CD4-positive, CD25-positive, alpha-beta regulatory T cell (primary cell): ENCODE measurements around the gene MTA3. TPM values are rescaled to one million over a fixed set of nuclear protein-coding genes. Genes with fewer than 3 reads are reported as not detected.
A peak's percentile ranks its signal among the peaks of the same experiment; 100 is the strongest.

Experiments
- ATAC-seq, 2 donors: fragments of 150-1000 bp; cut with Tn5 transposase; one replicate each; pipeline ENCODE4 v1.10.0; 2021; ENCODE audit warnings: low read depth in 2 of 2, moderate number of reproducible peaks in 2 of 2, moderate library complexity in 1 of 2
- DNase-seq, 3 donors: peaks; one replicate each; pipeline versions ENCODE4 v3.0.0 to v3.0.0-alpha.2; 2012 to 2022; ENCODE audit warnings: mixed read lengths in 1 of 3
- H3K27ac ChIP-seq: one replicate; pipeline ENCODE4 v1.7.0; 2013; ENCODE audit warnings: mild to moderate bottlenecking, low read length; ENCODE audit not compliant: insufficient read depth, poor library complexity, severe bottlenecking
- H3K27me3 ChIP-seq: one replicate; pipeline ENCODE4 v1.7.0; 2013; ENCODE audit warnings: low read length; ENCODE audit not compliant: control insufficient read depth, insufficient read depth
- H3K36me3 ChIP-seq: one replicate; pipeline ENCODE4 v1.7.0; 2013; ENCODE audit warnings: mild to moderate bottlenecking, low read length, moderate library complexity; ENCODE audit not compliant: control insufficient read depth, insufficient read depth
- H3K4me1 ChIP-seq: 2 replicates; pipeline ENCODE4 v1.7.0; 2013; ENCODE audit warnings: mild to moderate bottlenecking, low read length; ENCODE audit not compliant: insufficient read depth, control insufficient read depth, poor library complexity, severe bottlenecking
- H3K4me3 ChIP-seq: one replicate; pipeline ENCODE4 v1.7.0; 2013; ENCODE audit warnings: low read depth, mild to moderate bottlenecking, low read length, moderate library complexity
- H3K9me3 ChIP-seq, 2 experiments: 1 replicate in 1 of 2; 2 replicates in 1 of 2; pipeline ENCODE4 v1.7.0; 2013; ENCODE audit warnings: low read length in 2 of 2, mild to moderate bottlenecking in 1 of 2, moderate library complexity in 1 of 2; ENCODE audit not compliant: control insufficient read depth in 2 of 2
- H3K27ac Mint-ChIP-seq, 3 donors: one replicate each; pipeline ENCODE4 v1.8.0; 2020 to 2022; ENCODE audit warnings: mild to moderate bottlenecking in 3 of 3, mixed read lengths in 3 of 3, moderate library complexity in 2 of 3
- H3K27me3 Mint-ChIP-seq: one replicate; pipeline ENCODE4 v1.8.0; 2022; ENCODE audit warnings: mild to moderate bottlenecking, mixed read lengths
- H3K36me3 Mint-ChIP-seq: one replicate; pipeline ENCODE4 v1.8.0; 2020; ENCODE audit warnings: mixed read lengths
- H3K4me1 Mint-ChIP-seq, 4 donors: one replicate each; pipeline ENCODE4 v1.8.0; 2020 to 2022; ENCODE audit warnings: mixed read lengths in 4 of 4, mild to moderate bottlenecking in 1 of 4
- H3K4me3 Mint-ChIP-seq, 4 donors: one replicate each; pipeline ENCODE4 v1.8.0; 2020 to 2022; ENCODE audit warnings: mild to moderate bottlenecking in 4 of 4, mixed read lengths in 4 of 4, moderate library complexity in 3 of 4
- H3K9me3 Mint-ChIP-seq, 7 donors: one replicate each; pipeline ENCODE4 v1.8.0; 2020 to 2022; ENCODE audit warnings: mixed read lengths in 7 of 7, mild to moderate bottlenecking in 3 of 7, moderate library complexity in 2 of 7
- polyA plus RNA-seq, 4 donors: library from polyadenylated mRNA; unstranded; fragments of 300-500 nt; fragmentation: Illumina TruSeq; gene quantifications; one replicate each; pipeline ENCODE4 v1.2.3, GENCODE V29; 2021
- total RNA-seq: library from RNA; stranded (reverse); gene quantifications from one replicate; pipeline ENCODE4 v1.2.3, GENCODE V29; 2022

Gene MTA3
- total and polyA plus RNA-seq, 5 donors from 2014 or later = 7.7 to 20.4 (median 9.4) TPM

GRCh38 chr2:42777883-42778805 is 209.7 kb downstream of the MTA3 start:
- no peaks in the 10 kb centered on the region for H3K36me3 ChIP-seq
- H3K4me1 Mint-ChIP-seq = peaks cover 0 to 19% (median 7%) of the 10 kb centered on the region in 4 donors
- no peak overlapping the region for H3K4me3 ChIP-seq
- H3K27me3 ChIP-seq = no peaks in the 10 kb centered on the region
- DNase-seq (no peak), ATAC-seq (no peak)
- no peak overlapping the region for H3K27ac ChIP-seq
- H3K4me3 Mint-ChIP-seq = no peak overlapping the region
- peaks cover 5% of the 10 kb centered on the region for H3K27me3 Mint-ChIP-seq
- H3K4me1 ChIP-seq = no peaks in the 10 kb centered on the region
- H3K9me3 Mint-ChIP-seq = peaks cover 0 to 5% (median 2%) of the 10 kb centered on the region in 7 donors
- H3K9me3 ChIP-seq = no peaks in the 10 kb centered on the region
- peak overlapping the region in 1 of 3 donors; percentile 29 for H3K27ac Mint-ChIP-seq
- H3K36me3 Mint-ChIP-seq = peaks cover 4% of the 10 kb centered on the region

- H3K4me3 Mint-ChIP-seq = no peak overlapping the region
- no peak for ATAC-seq
- H3K27ac ChIP-seq = no peak overlapping the region
Measured at GRCh38 chr2:42781181-42781580, 212.7 kb downstream of the MTA3 start.

GRCh38 chr2:42783511-42783910 is 215.1 kb downstream of the MTA3 start:
- H3K27me3 ChIP-seq = no peaks in the 10 kb centered on the region
- no peaks in the 10 kb centered on the region for H3K4me1 ChIP-seq
- Mint-ChIP-seq H3K27ac (no peak overlapping the region), H3K36me3 (peaks cover 4% of the 10 kb centered on the region), H3K27me3 (peaks cover 12% of the 10 kb centered on the region), H3K4me3 (no peak overlapping the region), H3K9me3 (peaks cover 0 to 2% (median 0%) of the 10 kb centered on the region in 7 donors), H3K4me1 (no peaks in the 10 kb centered on the region)
- no peak overlapping the region for H3K27ac ChIP-seq
- H3K36me3 ChIP-seq = no peaks in the 10 kb centered on the region
- H3K9me3 ChIP-seq = no peaks in the 10 kb centered on the region
- no peak for ATAC-seq
- no peak overlapping the region for H3K4me3 ChIP-seq
- no peak for DNase-seq

More at GRCh38 chr2:42781181-42781580, 212.7 kb downstream of the MTA3 start:
- no peaks in the 10 kb centered on the region for H3K27me3 ChIP-seq
- H3K27ac Mint-ChIP-seq = no peak overlapping the region
- H3K36me3 Mint-ChIP-seq = peaks cover 4% of the 10 kb centered on the region
- no peaks in the 10 kb centered on the region for H3K4me1 ChIP-seq
- peaks cover 0 to 5% (median 0%) of the 10 kb centered on the region in 7 donors for H3K9me3 Mint-ChIP-seq
- peaks cover 0 to 9% (median 1%) of the 10 kb centered on the region in 4 donors for H3K4me1 Mint-ChIP-seq
- H3K9me3 ChIP-seq = no peaks in the 10 kb centered on the region
- no peak overlapping the region for H3K4me3 ChIP-seq
- H3K36me3 ChIP-seq = no peaks in the 10 kb centered on the region
- H3K27me3 Mint-ChIP-seq = peaks cover 6% of the 10 kb centered on the region
- no peak for DNase-seq

DNA sequence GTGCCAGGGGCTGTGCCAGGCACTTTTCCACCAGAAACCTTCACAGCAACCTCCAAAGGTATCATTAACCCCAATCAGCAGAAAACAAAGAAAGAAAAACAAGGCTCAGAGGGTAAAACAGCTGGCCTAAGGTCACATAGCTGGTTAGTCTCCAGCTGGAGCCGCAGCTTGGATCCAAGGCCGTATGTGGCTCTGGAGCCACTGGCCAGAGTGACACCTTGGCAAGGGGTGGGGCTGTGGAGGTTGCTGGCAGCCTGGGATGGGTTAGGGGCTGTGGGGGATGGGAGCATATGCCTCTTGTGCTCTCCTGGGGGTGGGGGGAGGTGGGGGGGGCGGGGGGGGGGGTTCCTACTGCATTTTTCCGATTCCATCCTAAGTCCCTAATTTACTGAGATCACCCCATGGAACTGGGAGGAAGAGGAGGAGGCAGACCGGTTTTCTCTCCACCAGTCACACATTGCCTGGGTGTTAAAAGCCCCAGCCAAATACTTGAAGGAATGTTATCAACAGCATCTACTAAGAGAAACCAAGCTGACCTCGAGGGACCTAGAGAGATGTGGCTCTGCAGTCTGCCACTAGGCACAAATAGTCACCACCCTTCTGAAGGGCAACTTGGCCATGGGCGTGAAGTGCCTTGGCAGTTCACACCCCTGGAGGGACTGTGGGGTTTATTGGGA is 215.9 kb downstream of the MTA3 start:
- no peak overlapping the region for H3K27ac Mint-ChIP-seq
- H3K4me1 ChIP-seq = no peaks in the 10 kb centered on the region
- DNase-seq (no peak), ATAC-seq (no peak)
- no peaks in the 10 kb centered on the region for H3K27me3 ChIP-seq
- peaks cover 4% of the 10 kb centered on the region for H3K36me3 Mint-ChIP-seq
- H3K4me1 Mint-ChIP-seq = no peaks in the 10 kb centered on the region
- H3K27ac ChIP-seq = no peak overlapping the region
- no peaks in the 10 kb centered on the region for H3K9me3 ChIP-seq
- H3K4me3 ChIP-seq = no peak overlapping the region
- H3K9me3 Mint-ChIP-seq = peaks cover 0 to 2% (median 0%) of the 10 kb centered on the region in 7 donors
- no peaks in the 10 kb centered on the region for H3K36me3 ChIP-seq
- H3K27me3 Mint-ChIP-seq = peaks cover 20% of the 10 kb centered on the region
- no peak overlapping the region for H3K4me3 Mint-ChIP-seq

DNA sequence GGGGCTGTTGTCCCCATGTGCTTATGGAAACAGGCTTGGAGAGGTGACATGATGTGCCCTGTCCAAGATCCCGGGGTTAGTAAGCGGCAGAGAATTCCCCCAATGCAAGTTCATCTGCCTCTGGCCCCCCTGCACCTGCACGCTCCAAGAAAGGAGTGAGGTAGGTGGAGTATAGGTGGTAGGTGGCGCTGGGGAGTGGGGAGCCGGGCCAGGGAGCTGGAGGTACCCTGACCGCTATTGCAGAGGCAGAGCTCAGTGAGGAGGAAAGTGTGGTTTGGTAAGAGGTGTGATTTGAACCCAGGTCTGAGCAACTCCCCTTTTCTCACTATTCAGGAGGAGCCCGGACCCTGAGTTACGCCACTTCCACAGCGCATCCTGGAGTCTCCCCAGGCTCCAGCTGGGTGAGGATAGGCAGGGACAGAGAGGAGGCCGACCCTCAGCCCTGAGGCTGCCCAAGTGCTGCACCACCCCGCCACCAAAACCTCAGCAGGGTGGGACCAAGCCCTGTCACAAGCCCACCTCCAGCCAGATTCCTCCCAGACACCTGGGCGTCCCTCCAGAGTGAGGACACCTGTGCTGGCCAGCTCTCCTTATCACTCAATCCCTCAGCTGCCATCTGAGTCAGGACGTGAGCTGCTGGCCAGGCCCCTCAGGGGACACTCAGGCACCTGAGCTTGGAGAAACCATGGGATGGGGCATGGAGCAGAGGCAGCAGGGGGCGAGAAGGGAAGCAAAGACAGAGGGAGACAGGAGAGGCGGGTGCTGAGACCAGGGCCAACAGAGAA is 218.3 kb downstream of the MTA3 start:
- no peaks in the 10 kb centered on the region for H3K36me3 ChIP-seq
- DNase-seq = no peak
- H3K4me3 Mint-ChIP-seq = peak overlapping the region in 1 of 4 donors; percentile 75
- H3K9me3 ChIP-seq = no peaks in the 10 kb centered on the region
- peaks cover 15% of the 10 kb centered on the region for H3K36me3 Mint-ChIP-seq
- H3K27me3 Mint-ChIP-seq = peaks cover 39% of the 10 kb centered on the region
- H3K4me1 ChIP-seq = no peaks in the 10 kb centered on the region
- no peak overlapping the region for H3K27ac ChIP-seq
- peaks cover 5% of the 10 kb centered on the region for H3K27me3 ChIP-seq
- no peak overlapping the region for H3K27ac Mint-ChIP-seq
- no peak overlapping the region for H3K4me3 ChIP-seq
- H3K4me1 Mint-ChIP-seq = peaks cover 0 to 9% (median 3%) of the 10 kb centered on the region in 4 donors
- ATAC-seq = no peak
- peaks cover 0 to 4% (median 0%) of the 10 kb centered on the region in 7 donors for H3K9me3 Mint-ChIP-seq

- peaks cover 45% of the 10 kb centered on the region for H3K27me3 Mint-ChIP-seq
- H3K27ac Mint-ChIP-seq = no peak overlapping the region
- H3K4me3 ChIP-seq = no peak overlapping the region
- H3K9me3 ChIP-seq = no peaks in the 10 kb centered on the region
- peaks cover 0 to 2% (median 0%) of the 10 kb centered on the region in 7 donors for H3K9me3 Mint-ChIP-seq
- no peaks in the 10 kb centered on the region for H3K36me3 ChIP-seq
- ATAC-seq = no peak
- H3K27me3 ChIP-seq = peaks cover 9% of the 10 kb centered on the region
- peaks cover 5% of the 10 kb centered on the region for H3K4me1 ChIP-seq
- peaks cover 0 to 14% (median 5%) of the 10 kb centered on the region in 4 donors for H3K4me1 Mint-ChIP-seq
- H3K36me3 Mint-ChIP-seq = peaks cover 14% of the 10 kb centered on the region
- no peak overlapping the region for H3K4me3 Mint-ChIP-seq
- H3K27ac ChIP-seq = no peak overlapping the region
- DNase-seq = no peak
Measured at GRCh38 chr2:42787424-42787787, 219.0 kb downstream of the MTA3 start.

DNA sequence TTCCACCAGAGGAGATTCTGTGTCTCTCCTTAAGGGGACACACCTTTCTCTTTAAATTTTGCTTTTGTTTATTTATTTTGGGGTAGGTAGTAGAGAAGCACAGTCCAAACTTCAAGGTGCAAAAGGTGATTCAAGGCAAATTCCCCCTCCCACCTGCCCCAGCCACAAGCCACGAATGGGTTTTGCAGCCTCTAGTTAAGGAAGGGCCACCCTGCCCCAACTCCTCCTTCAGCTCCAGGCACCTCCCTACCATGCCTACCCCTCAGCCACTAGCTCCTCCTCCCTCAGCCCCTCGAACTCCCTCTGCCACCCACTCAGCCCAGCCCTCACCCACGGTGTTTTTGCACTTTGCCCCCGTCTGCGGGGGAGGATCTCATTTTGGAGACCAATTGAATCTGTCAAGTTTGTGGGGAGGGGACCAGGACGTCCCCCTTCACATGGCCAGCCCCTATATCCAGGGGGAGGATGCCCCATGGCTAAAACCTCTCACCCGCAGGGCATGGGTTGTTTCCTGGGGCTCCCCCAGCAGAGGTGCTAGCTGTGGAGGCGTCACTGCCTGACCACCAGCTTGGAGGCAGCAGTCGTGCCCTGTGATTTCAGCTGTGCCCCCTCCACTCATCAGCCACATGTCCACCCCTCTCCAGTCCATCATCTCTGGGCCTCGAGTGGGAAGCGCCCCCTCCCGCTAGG is 219.5 kb downstream of the MTA3 start:
- H3K4me1 Mint-ChIP-seq = peaks cover 0 to 14% (median 5%) of the 10 kb centered on the region in 4 donors
- Histone ChIP-seq H3K27ac (no peak overlapping the region), H3K36me3 (no peaks in the 10 kb centered on the region), H3K27me3 (peaks cover 9% of the 10 kb centered on the region), H3K9me3 (no peaks in the 10 kb centered on the region), H3K4me1 (peaks cover 10% of the 10 kb centered on the region), H3K4me3 (no peak overlapping the region)
- peaks cover 0 to 2% (median 0%) of the 10 kb centered on the region in 7 donors for H3K9me3 Mint-ChIP-seq
- ATAC-seq (no peak), DNase-seq (no peak)
- no peak overlapping the region for H3K27ac Mint-ChIP-seq
- no peak overlapping the region for H3K4me3 Mint-ChIP-seq
- peaks cover 14% of the 10 kb centered on the region for H3K36me3 Mint-ChIP-seq
- peaks cover 45% of the 10 kb centered on the region for H3K27me3 Mint-ChIP-seq
